HG03103 (cell line): ENCODE measurements around the gene FGD4.

Source experiments
- ATAC-seq: cut with Tn5 transposase; IDR thresholded peaks from one replicate; pipeline ENCODE4 v1.9.1; 2021; ENCODE audit warnings: low read depth; ENCODE audit not compliant: unreplicated experiment

Gene FGD4

DNA sequence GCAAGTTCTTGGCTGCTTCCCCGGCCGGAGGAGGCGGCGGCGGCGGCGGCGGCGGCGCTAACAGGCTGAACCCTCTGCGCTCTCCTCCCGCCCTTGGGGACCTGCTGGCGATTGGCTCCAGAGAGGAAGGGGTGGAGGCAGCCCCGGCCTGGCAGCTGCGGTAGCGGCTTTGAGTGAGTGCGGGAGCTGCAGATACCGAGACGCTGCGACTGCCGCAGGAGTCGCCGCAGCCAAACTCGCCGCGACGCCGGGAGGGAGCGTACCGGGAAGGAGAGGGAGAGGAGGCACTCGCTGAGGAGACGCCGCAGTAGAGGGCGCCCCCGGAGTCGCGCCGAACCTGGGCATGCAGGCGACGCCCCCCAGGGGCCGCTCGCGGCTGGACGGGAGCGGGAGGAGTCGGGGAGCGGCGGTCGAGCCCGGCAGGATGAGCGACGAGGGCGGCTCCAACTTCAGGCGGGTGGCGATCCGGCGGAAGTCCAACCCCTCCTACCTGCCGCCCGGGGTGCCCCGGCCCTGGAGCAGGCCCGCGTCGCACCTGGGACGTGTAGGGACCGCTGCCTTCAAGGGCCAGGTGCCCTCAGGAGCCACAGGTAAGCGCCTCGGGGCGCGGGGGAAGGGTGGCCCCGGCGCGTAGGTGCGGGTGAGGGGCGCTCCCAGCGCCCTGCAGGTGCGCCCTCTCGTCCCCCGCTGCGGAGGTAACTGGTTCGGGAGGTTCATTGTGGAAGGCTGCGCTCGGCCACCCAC lies at the start of gene FGD4:
FGD4 (plus strand) TSS at position 189 of the 744 bp plus-strand sequence.
- ATAC-seq, result peak; percentile 83

GRCh38 chr12:32353540-32353939 lies 45.8 kb upstream of the FGD4 start:
- no peak for ATAC-seq

DNA sequence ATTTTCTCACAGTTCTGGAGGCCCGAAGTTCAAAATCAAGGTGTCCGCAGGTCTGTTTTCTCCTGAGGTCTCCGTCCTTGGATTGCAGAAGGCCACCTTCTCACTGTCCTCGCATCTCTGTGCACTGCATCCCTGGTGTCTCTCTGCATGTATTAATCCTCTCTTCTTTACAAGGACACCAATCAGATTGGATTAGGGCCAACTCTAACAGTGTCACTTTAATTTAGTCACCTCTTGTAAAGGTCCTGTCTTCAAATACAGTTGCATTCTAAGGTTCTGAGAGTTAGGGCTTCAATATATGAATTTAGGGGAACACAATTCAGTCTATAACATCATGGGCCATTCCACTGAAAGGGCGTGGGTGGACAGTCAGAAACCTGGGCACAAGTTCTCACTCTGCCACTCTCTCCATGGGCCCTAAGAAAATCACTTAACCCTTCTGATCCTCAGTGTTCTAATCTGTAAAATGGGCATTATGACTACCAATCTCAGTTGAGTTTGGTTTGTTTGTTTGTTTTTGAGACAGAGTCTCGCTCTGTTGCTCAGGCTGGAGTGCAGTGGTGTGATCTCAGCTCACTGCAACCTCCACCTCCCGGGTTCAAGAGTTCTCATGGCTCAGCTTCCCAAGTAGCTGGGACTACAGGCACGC lies 41.6 kb upstream of the FGD4 start:
- no peak for ATAC-seq

GRCh38 chr12:32360956-32361355 lies 38.4 kb upstream of the FGD4 start:
- no peak for ATAC-seq

DNA sequence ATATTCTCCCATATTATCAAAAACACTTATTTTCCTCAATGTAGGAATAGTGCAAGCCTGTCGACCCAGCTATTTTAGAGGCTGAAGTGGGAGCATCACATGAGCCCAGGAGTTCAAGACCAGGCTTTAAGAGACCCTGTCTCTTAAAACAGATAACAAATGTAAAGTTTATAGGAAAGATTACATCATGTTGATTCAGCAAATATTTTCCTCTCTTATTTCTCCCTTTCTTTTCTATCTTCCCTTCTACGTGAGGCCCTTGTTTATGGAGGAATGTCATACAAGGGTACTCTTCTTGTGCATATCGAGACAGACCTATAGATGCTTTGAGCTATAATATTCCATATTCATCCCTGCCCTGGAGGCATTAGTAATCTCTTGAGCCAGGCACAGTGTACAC lies 36.5 kb upstream of the FGD4 start:
- ATAC-seq, result no peak

DNA sequence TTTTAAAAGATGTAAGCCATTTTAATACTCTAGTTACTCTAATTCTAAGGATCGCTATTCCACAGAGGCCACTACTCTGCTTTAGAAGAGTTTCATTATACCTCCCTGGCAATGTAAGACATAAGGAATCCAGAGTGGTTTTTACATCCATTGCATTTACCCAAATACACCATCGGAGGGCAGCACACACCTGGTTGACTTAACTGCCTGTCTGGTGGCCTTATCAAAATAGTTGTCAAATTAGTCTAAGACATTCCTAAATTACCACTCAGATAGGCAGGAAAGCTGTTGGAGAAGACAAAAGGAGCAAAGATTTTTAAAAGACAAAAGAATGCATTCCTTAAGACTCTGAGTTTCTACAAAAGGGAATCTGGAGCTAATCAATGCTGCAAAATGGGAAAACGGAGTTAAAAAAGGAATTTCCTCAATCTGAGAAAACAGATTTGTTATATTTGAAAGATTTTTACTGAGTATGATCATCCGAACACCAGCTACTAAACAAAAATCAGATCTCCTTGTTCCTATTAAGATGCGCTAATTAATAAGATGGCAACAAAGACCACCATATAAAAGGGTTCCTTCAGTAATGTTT lies 33.8 kb upstream of the FGD4 start:
- no peak for ATAC-seq

DNA sequence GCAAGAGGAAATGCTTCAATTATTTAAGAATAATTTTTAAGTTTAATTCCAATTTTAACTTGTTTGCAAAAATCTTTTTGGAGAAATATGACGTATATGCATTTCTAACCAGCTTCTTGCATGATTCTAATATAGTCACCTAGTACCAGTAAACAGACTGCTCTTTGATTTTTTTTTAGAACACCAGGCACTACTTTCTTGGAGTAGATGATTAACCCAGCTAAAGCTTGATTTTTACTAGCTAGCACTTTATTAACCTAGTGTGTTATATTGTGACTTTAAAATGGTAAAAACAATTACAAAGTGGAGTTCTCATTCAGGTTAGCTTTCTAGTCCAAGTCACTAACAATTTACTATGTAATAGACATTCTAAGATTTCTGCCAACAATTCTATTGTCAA lies 32.6 kb upstream of the FGD4 start:
- no peak for ATAC-seq

GRCh38 chr12:32367381-32367780 lies 32.0 kb upstream of the FGD4 start:
- ATAC-seq, result no peak

DNA sequence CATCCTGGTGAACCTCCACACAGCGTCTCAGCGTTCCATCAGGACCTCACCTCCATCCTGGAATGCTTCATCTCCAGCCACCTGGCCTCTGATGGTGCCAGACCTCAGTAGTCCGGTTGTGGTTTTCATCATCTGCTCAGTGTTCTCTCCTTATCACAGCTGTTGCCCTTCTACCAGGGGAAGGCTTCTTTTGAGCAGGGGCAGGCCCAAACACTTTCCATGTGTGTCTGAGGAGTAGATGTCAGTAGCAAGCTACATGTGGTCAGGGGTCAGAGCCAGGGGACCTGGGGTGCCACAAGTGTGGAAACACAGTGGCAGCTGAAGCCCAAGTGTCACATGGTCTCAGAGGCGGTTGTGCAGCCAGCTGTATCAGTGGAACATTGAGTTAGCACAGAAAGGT lies 30.2 kb upstream of the FGD4 start:
- ATAC-seq, result no peak

- no peak for ATAC-seq
Measured at GRCh38 chr12:32377344-32378055, 21.9 kb upstream of the FGD4 start.

- no peak for ATAC-seq
Measured at GRCh38 chr12:32379213-32379612, 20.1 kb upstream of the FGD4 start.

DNA sequence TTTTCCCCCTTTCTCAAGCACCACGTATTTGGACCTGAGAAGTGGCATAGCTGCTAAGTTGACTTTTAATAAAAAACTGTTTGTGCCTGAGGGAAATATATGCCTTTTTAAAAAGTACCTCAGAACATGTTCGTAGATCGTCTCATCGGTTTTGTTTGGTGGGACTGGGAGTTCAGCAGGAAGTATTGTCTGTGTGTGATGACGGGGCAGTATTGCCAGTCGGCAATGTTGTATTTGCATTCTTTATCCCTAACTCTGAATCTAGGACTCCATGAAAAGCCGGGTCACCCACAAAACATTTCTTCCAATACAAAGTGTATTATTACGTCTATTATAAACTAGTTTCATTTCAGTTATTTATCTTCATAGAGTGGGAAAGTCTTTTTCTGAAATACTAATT lies 19.7 kb upstream of the FGD4 start:
- ATAC-seq, result no peak

DNA sequence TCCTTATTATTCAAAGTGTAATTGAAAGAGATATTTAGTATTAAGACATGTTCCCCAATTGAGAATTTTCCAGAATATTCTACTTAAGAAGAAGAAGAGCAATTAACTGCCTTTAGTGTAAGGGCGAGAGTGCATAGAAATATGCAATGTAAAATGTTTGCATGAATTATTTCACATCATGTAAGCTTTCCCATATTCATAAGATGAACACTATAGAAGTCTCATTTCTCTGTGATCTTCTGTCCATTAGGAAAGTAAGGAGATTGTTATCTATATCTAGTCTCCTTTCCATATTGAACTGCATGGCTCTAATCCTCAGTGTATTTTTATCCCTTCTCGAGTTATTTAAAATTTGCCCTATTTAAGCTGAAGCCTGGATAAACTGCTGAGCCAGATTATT lies 17.1 kb upstream of the FGD4 start:
- no peak for ATAC-seq

- peak; percentile 78 for ATAC-seq
Measured at GRCh38 chr12:32390572-32391219, 8.7 kb upstream of the FGD4 start.

DNA sequence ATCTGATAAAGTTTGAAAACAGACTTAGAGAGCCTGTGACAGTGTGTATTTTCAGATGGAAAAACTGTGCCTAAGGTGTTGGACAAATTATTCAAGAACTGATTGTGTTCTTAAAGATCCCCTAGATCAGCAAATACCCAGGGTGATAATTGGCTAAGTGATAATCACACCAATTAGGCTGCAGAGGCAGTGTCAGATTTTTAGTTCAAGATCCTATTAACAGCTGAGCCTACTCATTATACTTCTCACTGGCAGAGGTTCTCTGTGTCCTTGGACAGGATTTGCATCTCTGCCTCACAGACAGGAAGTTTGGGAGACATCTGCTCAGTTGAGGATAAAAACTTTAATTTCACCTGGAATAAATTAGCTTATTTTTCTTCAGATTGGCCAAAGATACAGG lies 4.3 kb upstream of the FGD4 start:
- no peak for ATAC-seq

DNA sequence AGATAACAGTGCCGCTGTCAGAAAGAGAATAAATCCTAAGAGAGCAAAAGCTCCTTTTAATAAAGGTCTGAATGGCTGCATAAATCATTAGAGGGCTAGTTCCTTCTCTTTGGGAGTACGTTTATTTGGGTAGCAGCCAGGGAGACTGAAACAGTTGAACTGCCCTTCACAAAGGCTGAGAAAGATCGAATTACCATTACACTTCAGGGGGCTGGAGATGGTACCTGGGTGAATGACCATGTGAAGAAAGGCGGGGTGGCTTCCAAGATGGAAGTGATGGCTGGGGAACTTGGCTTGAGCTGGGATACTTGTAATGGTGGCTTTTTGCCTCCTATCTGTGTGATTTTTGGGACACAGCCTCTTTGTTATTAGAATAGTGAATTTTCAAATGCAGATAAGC lies 1.7 kb upstream of the FGD4 start:
- no peak for ATAC-seq

DNA sequence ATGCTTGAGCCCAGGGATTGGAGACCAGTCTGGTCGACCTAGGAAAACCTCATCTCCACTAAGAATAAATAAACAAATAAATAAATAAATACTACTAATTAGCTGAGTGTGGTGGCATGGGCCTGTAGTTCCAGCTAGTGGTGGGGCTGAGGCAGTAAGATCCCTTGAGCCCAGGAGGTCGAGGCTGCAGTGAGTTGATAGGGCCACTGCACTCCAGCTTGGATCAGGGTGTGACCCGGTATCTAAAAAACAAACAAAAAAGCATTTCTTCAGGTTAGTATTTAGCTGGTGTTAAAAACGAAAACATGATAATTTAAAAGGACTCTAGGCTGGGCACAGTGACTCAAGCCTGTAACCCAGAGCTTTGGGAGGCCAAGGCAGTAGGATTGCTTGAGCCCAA lies 1.2 kb upstream of the FGD4 start:
- no peak for ATAC-seq

GRCh38 chr12:32398816-32399369 lies 465 bp upstream of the FGD4 start:
- ATAC-seq, result no peak

- ATAC-seq, result no peak
Measured at GRCh38 chr12:32400114-32400672, 835 bp downstream of the FGD4 start.

DNA sequence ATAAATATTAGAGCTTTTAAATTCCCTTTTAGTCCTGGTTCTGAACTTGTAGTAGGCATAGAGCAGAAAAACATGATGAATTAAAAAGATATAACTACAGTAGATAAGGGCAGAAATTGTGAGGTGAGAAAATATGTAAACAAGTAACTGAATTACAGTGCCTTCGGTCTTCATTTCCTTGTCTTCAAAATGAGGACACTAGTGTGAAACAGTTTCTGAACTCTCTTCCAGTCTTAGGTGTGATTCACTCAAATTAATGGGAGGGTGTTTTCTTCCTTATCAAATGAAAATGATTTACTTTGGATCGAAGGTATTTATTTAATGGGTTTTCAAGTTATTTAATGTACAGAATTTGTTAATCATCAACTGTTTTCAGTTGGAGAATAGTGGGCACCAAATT lies 1.5 kb downstream of the FGD4 start:
- ATAC-seq, result no peak
